GM21360 (cell line): ENCODE data around the gene BTBD9.

Experiments
- ATAC-seq: cut with Tn5 transposase; IDR thresholded peaks from one replicate; pipeline ENCODE4 v1.9.1; 2021; ENCODE audit warnings: mild to moderate bottlenecking, moderate library complexity; ENCODE audit not compliant: unreplicated experiment

Gene BTBD9

GRCh38 chr6:38566295-38567030 is 73.3 kb downstream of the BTBD9 start:
- ATAC-seq, result no peak

DNA sequence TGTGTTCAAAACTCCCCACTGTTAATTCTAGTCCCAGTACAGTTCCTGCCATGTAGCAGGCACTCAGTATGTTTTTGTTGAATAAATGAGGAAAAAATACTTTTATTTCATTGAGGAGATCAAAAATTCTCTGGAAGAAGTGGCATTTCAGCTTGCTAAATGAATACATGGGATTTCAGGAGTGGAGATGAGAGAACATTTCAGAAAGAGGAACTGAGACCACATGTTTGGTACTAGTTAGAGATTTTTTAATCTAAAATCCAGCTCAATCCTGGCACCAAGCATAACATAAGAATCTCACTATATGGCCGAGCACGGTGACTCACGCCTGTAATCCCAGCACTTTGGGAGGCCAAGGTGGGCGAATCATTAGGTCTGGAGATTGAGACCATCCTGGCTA is 75.4 kb downstream of the BTBD9 start:
- no peak for ATAC-seq

DNA sequence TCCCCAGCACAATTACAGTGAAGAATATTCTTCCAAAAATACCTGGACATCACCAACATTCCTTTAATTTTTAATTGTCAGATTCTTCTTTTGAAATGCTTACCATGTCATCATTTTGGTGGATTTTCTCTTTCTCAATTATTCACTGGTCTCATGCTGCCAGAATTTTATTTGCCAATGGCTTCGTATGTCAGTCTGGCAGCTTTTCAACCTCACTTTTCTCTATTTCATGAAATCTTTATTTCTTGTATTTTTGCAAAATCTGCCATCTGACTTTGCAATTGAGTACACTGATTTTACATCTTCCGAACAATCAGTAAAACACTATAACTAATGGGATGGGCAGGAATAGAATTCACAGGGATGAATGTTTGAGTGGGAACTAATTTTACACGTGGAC is 84.1 kb downstream of the BTBD9 start:
- ATAC-seq, result no peak

GRCh38 chr6:38554700-38555413 is 84.9 kb downstream of the BTBD9 start:
- ATAC-seq, result no peak

- no peak for ATAC-seq
These were observed 85.7 kb downstream of the BTBD9 start for GRCh38 chr6:38554014-38554413.

DNA sequence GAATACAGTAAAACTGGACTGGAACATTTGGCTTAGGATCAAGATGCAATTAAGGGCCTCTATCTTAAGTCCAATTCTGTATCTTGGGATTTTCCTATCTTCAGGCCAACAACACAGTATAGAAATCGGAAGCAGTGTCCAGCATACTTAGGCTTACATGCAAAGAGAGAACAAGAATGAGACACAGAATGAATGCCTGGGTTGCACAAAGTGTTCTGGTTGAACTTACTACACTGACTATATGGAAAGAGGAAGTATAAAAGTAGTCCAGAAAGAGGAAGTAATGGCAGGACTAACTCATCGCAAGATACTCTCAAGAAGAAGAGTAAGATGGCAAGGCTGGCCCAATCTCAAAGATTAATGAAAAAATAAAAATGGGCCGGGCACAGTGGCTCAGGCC is 87.6 kb downstream of the BTBD9 start:
- peak; percentile 77 for ATAC-seq

- no peak for ATAC-seq
These were observed 89.9 kb downstream of the BTBD9 start for GRCh38 chr6:38549795-38550194.

DNA sequence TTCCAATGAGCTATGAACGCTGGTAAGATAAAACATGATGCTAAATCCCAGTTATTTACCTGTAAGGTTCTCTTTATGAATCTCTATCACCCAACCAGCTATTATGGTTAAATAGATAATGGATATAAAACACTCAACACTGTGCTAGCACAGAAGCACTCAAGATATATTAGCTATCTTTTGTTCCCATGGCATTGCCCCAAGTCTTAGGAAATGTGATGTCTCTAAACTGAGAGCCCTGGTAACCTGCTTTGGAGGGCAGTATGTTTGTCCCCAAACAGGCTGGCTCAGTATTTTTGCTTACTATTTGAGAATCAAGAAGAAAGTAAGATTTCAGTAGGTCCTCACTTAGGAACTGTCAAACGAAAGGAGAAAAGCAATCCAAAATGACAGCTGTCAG is 90.5 kb downstream of the BTBD9 start:
- ATAC-seq, result no peak

- ATAC-seq, result no peak
These were observed 96.7 kb downstream of the BTBD9 start for GRCh38 chr6:38543022-38543421.

DNA sequence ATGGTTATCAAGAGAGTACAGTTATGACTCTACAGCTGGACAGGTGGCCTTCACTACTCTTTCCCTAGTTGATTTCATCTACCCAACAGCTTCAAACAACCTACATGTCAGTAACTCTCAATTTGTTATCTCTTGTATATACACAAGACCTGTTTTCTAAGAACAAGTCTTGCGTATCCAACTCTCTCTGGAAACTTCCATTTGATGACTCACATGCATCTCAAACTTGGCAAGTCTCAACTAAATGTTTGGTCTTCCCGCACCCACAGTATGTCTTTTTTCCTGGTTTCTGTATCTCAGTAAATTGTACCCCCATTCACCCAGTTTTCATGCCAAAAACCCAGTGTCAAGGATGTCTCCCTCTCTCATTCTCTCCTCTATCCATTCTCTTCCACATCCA is 97.7 kb downstream of the BTBD9 start:
- ATAC-seq, result no peak

DNA sequence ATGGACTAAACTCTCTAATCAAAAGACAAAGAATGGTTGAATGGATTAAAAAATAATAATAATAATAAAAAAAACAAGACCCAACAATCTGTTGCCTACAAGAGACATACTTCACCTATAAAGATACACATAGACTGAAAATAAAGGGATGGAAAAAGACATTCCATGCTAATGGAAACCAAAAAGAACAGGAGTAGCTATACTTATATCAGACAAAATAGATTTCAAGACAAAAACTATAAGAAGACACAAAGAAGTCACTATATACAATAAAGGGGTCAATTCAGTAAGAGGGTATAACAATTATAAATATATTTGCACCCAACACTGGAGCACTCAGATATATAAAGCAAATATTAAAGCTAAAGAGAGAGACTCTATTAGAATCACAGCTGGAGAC is 106.7 kb downstream of the BTBD9 start:
- no peak for ATAC-seq

- no peak for ATAC-seq
These were observed 108.6 kb downstream of the BTBD9 start for GRCh38 chr6:38531134-38531533.

DNA sequence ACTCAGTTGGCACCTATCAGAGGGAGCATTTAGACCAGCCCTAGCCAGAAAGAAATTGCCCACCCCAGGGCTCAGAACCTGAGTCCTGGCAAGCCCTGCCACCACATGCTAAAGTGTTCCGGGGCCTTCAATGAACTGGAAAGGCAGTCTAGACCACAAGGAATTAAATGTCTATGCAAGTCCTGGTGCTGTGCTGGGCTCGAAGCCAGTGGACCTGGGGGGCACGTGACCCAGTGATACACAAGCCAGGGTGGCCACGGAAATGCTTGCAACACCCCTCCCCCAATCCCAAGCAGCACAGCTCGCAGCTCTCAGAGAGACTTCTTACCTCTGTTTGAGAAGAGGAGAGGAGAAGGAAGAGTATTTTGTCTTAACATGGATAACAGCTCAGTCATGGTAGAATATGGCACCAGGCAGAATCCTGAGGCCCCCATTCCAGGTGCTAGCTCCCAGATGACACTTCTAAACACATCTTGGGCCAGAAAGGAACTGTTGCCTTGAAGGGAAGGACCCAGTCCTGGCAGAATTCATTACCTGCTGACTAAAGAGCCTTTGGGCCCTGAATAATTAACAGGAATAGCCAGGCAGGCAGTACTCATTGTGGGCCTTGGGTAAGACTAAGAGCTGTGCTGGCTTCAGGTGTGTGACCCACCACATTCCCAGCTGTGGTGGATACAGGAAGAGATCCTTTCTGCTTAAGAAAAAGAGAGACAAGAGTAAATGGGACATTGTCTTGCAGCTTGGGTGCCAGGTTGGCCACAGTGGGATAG is 111.3 kb downstream of the BTBD9 start:
- no peak for ATAC-seq

DNA sequence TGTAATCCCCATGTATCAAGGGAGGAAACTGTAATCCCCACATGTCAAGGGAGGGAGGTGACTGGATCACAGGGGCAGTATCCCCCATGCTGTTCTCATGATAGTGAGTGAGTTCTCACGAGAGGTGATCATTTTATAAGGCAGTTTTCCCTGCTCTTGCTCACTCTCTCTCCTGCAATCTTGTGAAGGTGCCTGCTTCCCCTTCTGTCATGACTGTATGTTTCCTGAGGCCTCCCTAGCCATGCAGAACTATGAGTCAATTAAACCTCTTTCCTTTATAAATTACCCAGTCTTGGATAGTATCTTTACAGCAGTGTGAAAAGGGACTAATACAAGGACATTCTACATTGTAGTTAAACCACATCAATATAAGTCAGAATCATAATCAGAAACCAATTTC is 112.4 kb downstream of the BTBD9 start:
- ATAC-seq, result no peak

- ATAC-seq, result no peak
These were observed 113.8 kb downstream of the BTBD9 start for GRCh38 chr6:38525888-38526287.

DNA sequence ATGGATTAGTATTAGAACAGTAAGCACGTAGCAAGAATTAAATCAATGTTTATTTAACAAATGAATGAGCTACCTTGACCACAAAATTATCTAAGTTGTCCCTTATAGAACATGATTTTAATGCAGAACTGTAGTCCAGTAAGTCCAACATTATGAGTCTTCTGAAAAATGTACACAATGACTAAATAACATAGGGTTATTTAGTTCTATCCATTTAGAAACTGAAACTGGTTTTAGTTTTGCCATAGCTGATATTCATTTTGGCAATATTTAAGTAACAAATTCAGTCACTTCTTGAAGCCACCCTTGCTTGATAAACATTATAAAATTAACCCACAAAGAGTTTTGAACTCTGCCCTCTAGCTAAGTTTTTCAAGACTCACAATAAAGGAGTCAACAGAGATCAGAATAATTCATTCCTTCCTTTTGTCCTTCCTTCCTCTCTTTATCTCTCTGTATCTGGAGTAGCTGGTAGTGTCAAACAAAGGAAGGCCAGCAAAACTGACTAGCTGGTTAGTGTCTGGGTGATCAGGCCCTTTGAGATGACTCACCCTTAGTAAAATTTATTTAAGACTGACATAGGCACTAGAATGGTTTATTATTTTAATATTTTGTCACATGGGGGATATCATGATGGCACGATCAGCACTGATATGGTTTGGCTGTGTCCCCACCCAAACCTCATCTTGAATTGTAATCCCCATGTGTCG is 115.1 kb downstream of the BTBD9 start:
- ATAC-seq, result no peak

DNA sequence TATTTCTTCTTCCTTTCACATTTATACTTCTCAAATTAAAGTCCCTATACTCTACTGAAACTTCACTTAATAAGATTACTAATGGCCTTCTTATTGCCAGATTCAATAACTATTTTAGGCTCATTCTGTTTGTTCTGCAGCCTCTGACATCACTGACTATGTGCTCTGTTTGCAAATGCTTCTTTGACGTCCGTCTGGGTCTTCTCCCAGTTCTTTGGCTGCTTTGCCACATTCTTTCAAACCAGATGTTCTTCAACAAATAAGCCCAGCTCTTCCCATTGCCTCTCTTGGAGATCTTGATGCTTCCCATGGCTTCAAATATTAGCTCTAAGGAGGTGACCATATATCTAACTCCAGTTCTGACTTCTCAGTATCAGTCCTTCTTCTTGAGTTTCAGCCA is 117.4 kb downstream of the BTBD9 start:
- ATAC-seq, result no peak

GRCh38 chr6:38518511-38519304 is 121.0 kb downstream of the BTBD9 start:
- no peak for ATAC-seq

DNA sequence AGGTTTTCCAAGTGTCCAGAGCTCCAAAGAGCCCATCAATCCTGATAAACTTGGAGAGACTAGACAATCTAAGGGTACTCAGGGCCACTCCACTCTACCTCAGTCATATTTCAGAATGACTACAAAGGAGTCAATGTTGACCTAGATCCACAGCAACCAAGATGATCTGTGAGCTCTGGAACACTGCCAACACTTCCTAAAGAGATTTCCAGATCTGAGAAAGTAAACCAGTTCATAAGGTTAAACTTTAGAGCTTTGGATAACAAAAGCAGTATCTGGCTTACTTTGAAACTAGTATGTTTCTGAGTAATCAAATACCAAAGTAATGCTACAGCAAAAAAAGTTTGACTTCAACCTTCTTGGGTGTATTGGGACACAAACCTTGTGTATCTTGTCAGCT is 122.7 kb downstream of the BTBD9 start:
- ATAC-seq, result no peak

GRCh38 chr6:38514399-38514798 is 125.3 kb downstream of the BTBD9 start:
- ATAC-seq, result no peak
